A204.1 (cell line): Measurements from ENCODE around the gene PRICKLE1.

Source experiments
- FAIRE-seq: peaks from 2 replicates; lab custom pipeline; 2012; peaks lifted over from hg19 to GRCh38; lab: Jason Lieb, UNC

The PRICKLE1 gene

GRCh38 chr12:42589465-42590329 is at the start of gene PRICKLE1:
PRICKLE1 (minus strand) TSS chr12:42589746; CDS start chr12:42472516, 117,230 bp downstream.
- no peak for FAIRE-seq

GRCh38 chr12:42638697-42639096 is 49.2 kb upstream of the PRICKLE1 start:
- FAIRE-seq = no peak

- FAIRE-seq = no peak
Measured at GRCh38 chr12:42638011-42638410, 48.5 kb upstream of the PRICKLE1 start.

GRCh38 chr12:42636993-42637392 is 47.4 kb upstream of the PRICKLE1 start:
- FAIRE-seq = no peak

- no peak for FAIRE-seq
Measured at GRCh38 chr12:42633594-42633993, 44.0 kb upstream of the PRICKLE1 start.

- no peak for FAIRE-seq
Measured at GRCh38 chr12:42631513-42631912, 42.0 kb upstream of the PRICKLE1 start.

GRCh38 chr12:42630314-42630713 is 40.8 kb upstream of the PRICKLE1 start:
- FAIRE-seq = no peak

- no peak for FAIRE-seq
Measured at GRCh38 chr12:42627151-42627550, 37.6 kb upstream of the PRICKLE1 start.

GRCh38 chr12:42625611-42626010 is 36.1 kb upstream of the PRICKLE1 start:
- no peak for FAIRE-seq

GRCh38 chr12:42617622-42618021 is 28.1 kb upstream of the PRICKLE1 start:
- FAIRE-seq = no peak

GRCh38 chr12:42615006-42615405 is 25.5 kb upstream of the PRICKLE1 start:
- FAIRE-seq = peak; percentile 3

- no peak for FAIRE-seq
Measured at GRCh38 chr12:42612231-42612613, 22.7 kb upstream of the PRICKLE1 start.

GRCh38 chr12:42611571-42612230 is 22.2 kb upstream of the PRICKLE1 start:
- no peak for FAIRE-seq

- FAIRE-seq = no peak
Measured at GRCh38 chr12:42609605-42610004, 20.1 kb upstream of the PRICKLE1 start.

- no peak for FAIRE-seq
Measured at GRCh38 chr12:42608196-42608825, 18.8 kb upstream of the PRICKLE1 start.

- no peak for FAIRE-seq
Measured at GRCh38 chr12:42607584-42608058, 18.1 kb upstream of the PRICKLE1 start.

- FAIRE-seq = no peak
Measured at GRCh38 chr12:42606471-42606870, 16.9 kb upstream of the PRICKLE1 start.

GRCh38 chr12:42605685-42606084 is 16.1 kb upstream of the PRICKLE1 start:
- no peak for FAIRE-seq

GRCh38 chr12:42603246-42603990 is 13.9 kb upstream of the PRICKLE1 start:
- FAIRE-seq = no peak

GRCh38 chr12:42593874-42594273 is 4.3 kb upstream of the PRICKLE1 start:
- FAIRE-seq = no peak

- no peak for FAIRE-seq
Measured at GRCh38 chr12:42590330-42590934, 886 bp upstream of the PRICKLE1 start.
